Measurements from ENCODE around the gene DOCK1.
A peak's percentile ranks its signal among the peaks of the same experiment; 100 is the strongest.

DOCK1 gene

DNA sequence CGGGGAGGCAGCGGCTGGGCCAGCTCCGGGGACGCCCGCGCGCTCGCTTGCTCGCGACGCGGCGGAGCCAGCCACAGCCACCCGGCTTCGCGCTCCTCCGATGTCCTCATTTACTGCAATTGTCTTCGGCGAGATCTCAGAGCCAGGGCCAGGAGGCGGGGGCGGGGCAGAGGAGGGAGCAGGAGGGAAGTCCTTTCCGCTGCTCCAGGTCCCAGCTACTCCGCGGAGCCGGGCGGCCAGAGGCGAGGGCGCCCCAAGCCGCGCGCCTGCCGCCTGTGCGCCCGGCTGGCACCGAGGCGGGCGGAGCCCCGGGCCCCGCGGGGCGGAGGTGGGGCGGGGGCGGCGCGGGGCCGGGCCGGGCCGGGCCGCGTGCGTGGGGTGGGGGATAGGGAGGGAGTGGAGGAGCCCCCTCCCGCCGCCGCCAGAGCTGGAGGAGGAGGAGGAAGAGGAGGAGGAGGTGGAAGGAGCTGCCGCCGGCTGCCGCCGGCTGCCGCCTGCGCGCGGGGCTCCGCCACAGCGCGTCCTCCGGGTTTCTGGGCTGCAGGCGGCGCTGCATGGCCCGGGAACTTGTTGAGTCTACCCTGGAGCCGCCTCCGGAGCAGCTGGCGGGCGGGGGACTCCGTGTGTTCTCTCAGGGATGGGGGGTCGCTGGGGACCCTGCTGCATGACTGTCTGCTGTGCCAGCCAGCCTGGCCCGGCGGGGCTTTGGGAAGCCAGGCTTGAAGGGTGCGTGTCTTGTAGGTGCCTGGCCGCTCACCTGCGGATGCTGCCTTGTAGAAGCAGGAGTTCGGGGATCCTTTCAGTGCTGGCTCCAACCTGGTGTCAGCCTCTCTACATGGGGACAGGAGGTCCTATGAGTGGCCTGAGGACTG lies 291.3 kb downstream of the DOCK1 start, which contains the start of gene INSYN2A:
Gene INSYN2A, minus strand, starts transcription at position 310 of the 872 bp plus-strand sequence. CDS start 20,196 bp downstream, outside the sequence.
- TF ChIP-seq, protein P1, sequence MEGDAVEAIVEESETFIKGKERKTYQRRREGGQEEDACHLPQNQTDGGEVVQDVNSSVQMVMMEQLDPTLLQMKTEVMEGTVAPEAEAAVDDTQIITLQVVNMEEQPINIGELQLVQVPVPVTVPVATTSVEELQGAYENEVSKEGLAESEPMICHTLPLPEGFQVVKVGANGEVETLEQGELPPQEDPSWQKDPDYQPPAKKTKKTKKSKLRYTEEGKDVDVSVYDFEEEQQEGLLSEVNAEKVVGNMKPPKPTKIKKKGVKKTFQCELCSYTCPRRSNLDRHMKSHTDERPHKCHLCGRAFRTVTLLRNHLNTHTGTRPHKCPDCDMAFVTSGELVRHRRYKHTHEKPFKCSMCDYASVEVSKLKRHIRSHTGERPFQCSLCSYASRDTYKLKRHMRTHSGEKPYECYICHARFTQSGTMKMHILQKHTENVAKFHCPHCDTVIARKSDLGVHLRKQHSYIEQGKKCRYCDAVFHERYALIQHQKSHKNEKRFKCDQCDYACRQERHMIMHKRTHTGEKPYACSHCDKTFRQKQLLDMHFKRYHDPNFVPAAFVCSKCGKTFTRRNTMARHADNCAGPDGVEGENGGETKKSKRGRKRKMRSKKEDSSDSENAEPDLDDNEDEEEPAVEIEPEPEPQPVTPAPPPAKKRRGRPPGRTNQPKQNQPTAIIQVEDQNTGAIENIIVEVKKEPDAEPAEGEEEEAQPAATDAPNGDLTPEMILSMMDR (IDR thresholded peaks at IDR 0.05; ENCODE audit: insufficient read depth, low read depth, low read length, missing control alignments): peak; percentile 15
- DNase-seq (ENCODE audit: low read depth): peak; percentile 54
- peak within 1 kb of the TSS; percentile 35 for H3K4me3 ChIP-seq (ENCODE audit: low read length)

DNA sequence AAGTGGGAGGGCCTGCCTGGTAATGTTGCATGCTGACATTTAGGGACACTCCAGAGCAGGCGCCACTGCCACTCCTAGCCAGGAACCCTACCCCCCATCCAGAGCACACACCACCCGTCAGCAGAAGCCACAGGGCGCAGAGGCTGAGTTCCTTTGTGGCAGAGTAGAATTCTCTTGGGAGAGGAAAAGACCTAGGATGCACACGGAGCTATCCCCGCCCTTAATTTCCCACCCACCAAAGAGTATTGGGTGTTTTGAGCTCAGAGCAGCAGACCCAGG lies 291.9 kb downstream of the DOCK1 start:
- peak overlapping the region; percentile 32 for H3K4me3 ChIP-seq (ENCODE audit: low read length)
- TF ChIP-seq, protein P1 (IDR thresholded peaks at IDR 0.05; ENCODE audit: insufficient read depth, low read depth, low read length, missing control alignments): no peak
- DNase-seq (ENCODE audit: low read depth): no peak

DNA sequence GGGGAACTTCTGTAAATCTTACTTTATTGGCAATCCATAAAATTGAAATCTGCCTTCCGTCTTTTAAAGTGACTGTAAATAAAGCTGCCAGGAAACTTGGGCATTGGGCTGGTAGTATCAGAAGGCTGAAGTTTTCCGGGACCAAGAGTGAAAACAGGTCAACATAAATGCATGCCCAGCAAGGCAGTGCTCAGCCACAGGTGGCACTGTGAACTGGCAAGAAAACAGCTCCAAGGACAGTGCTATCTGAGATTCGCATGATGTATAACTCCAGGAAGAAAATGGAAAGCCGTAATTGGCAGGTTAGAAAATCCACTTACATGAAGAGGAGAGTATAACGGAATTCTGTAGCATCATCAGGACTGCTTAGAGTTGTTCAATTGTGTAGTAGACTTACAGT lies 293.1 kb downstream of the DOCK1 start:
- DNase-seq (ENCODE audit: low read depth): no peak
- no peak overlapping the region for H3K4me3 ChIP-seq (ENCODE audit: low read length)
- TF ChIP-seq, protein P1 (IDR thresholded peaks at IDR 0.05; ENCODE audit: insufficient read depth, low read depth, low read length, missing control alignments): peak; percentile 32

DNA sequence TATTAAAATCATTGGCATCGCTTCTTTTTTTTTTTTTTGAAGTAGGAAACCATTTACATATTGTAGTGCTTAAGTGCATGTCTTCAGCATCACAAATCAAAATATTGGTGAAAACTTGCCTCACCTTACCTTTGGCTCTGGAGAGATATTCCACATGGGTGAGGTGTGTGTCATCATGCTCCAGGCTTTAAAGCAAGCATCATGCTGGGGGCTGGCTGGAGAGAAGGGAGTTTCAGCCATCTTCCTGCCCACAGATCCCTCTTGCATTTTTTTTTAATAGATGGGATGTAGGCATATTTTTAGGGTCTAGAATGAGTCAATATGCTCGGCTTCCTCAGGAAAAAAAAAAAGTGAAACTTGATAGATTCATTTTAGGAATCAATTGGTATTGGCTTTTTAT lies 293.5 kb downstream of the DOCK1 start:
- no peak overlapping the region for H3K4me3 ChIP-seq (ENCODE audit: low read length)
- TF ChIP-seq, protein P1 (IDR thresholded peaks at IDR 0.05; ENCODE audit: insufficient read depth, low read depth, low read length, missing control alignments): no peak
- no peak for DNase-seq (ENCODE audit: low read depth)

DNA sequence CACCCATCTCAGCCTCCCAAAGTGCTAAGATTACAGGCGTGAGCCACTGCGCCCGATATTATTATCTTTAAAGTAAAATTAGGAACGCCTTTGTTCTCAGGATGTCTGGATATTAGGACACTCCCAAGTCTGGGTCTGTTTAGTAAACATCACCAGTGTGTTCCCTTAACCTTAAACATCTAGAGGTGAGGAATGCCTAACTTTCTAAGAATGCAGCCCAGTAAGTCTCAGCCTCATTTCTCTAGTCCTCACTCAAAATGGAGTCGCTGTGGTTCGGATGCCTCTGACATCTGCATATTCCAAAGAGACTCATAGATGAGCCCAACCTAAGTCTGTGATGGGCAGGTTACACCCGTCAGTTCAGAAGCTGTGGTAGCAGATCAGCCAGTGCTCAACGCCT lies 295.4 kb downstream of the DOCK1 start:
- TF ChIP-seq, protein P1 (IDR thresholded peaks at IDR 0.05; ENCODE audit: insufficient read depth, low read depth, low read length, missing control alignments): no peak
- no peak for DNase-seq (ENCODE audit: low read depth)
- no peak overlapping the region for H3K4me3 ChIP-seq (ENCODE audit: low read length)

DNA sequence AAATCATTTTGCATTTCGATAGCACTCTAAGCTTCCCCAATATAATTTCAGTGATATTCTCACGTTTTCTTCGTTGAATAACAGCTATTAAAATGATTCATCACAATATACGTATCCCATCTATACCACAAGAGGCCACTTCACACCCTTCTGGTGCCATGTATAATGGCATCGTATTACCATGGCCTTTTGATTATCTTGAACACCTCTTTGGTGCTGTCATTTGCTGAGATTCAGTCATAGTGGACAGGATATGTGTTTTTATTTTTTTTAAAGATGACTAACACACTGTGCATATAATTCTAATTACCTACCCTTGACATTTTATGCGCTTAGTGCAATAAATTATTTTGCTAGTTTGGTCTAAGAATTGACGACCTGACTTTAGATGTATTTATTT lies 297.8 kb downstream of the DOCK1 start:
- DNase-seq (ENCODE audit: low read depth): no peak
- H3K4me3 ChIP-seq (ENCODE audit: low read length): no peak overlapping the region
- TF ChIP-seq, protein P1 (IDR thresholded peaks at IDR 0.05; ENCODE audit: insufficient read depth, low read depth, low read length, missing control alignments): no peak

DNA sequence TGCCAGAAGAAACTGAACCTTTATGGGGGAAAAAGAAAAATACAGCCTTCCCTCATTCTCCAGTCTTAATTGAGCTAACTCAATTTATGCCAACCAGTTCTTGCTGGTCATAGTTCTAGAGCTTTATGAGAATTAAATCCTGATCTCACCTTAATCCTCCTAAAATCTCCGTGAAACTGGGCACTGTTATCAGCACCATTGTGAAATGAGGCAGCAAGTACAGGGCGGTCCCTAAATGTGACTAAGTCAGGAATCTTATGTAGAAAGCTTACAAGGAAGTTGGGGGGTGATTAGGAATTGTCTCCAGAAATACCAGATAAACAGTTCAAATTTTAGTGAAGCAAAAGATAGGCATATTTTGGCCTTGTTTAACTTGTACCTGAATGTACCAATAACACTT lies 301.9 kb downstream of the DOCK1 start:
- no peak overlapping the region for H3K4me3 ChIP-seq (ENCODE audit: low read length)
- peak; percentile 18 for DNase-seq (ENCODE audit: low read depth)
- TF ChIP-seq, protein P1 (IDR thresholded peaks at IDR 0.05; ENCODE audit: insufficient read depth, low read depth, low read length, missing control alignments): no peak

Measured in epithelial cell of esophagus (primary cell).